K562 (cell line): ENCODE results near the gene SPON2. TPM values are rescaled to one million over a fixed set of nuclear protein-coding genes. Genes with fewer than 3 reads are reported as not detected.

Experiments used
- ATAC-seq: fragments of 200-7000 bp; cut with Tn5 transposase; 3 replicates; pipeline ENCODE4 v1.9.1; 2020; ENCODE audit warnings: moderate library complexity
- BruUV-seq: library from RNA; stranded (reverse); fragments of 400-500 nt; replicated peaks from 2 replicates; lab custom pipeline; 2021; lab: Mats Ljungman, UMichigan
- CTCF ChIA-PET: fragments of 300-600 bp; formaldehyde crosslinking; extraction: SDS; loops from one replicate; lab custom pipeline; 2021; ENCODE audit warnings: low intra/inter-chr PET ratio; lab: Yijun Ruan, JAX
- POLR2A ChIA-PET: fragments of 300-600, 350-650 bp; sonication (Branson Sonifier 250); formaldehyde crosslinking; extraction: SDS; loops from one replicate; lab custom pipeline; 2021; ENCODE audit warnings: antibody characterized with exemption, inconsistent platforms; lab: Yijun Ruan, JAX
- DNase-seq, 4 experiments: peaks; one replicate each; pipeline versions ENCODE4 v3.0.0 to v3.0.0-alpha.2; 2011 to 2018; ENCODE audit warnings: low spot score in 3 of 4, mixed read lengths in 3 of 4; ENCODE audit errors: extremely low read depth in 1 of 4
- FAIRE-seq: peaks from 2 replicates; lab custom pipeline; 2011; peaks lifted over from hg19 to GRCh38; lab: Jason Lieb, UNC
- H2AFZ ChIP-seq: 2 replicates; pipeline ENCODE4 v1.6.0; 2011; ENCODE audit warnings: low read depth, low read length, control low read depth, inconsistent platforms
- H3K27ac ChIP-seq: fragments of 200-600 bp; 3 replicates; pipeline ENCODE4 v1.8.0; 2011; ENCODE audit warnings: low read depth, mild to moderate bottlenecking, control low read depth, inconsistent platforms, low read length, moderate library complexity, mixed read lengths; ENCODE audit errors: extremely low read depth
- H3K27me3 ChIP-seq, 2 experiments: fragments of 300-600 bp in 1 of 2; 2 replicates in 1 of 2; 3 replicates in 1 of 2; pipeline versions ENCODE4 v1.6.0 to v1.8.0; 2011; ENCODE audit warnings: inconsistent platforms in 2 of 2, low read length in 2 of 2, mild to moderate bottlenecking in 1 of 2, mixed read lengths in 1 of 2, moderate library complexity in 1 of 2; ENCODE audit not compliant: control insufficient read depth in 2 of 2, insufficient read depth in 2 of 2
- H3K36me3 ChIP-seq: fragments of 300-600 bp; 3 replicates; pipeline ENCODE4 v1.8.0; 2011; ENCODE audit warnings: mild to moderate bottlenecking, low read length, inconsistent platforms; ENCODE audit not compliant: control insufficient read depth, insufficient read depth
- H3K4me1 ChIP-seq, 2 experiments: fragments of 200-600 bp in 1 of 2; replicated peaks in 1 of 2; 2 replicates in 1 of 2; 3 replicates in 1 of 2; pipeline versions ENCODE4 v1.5.1 to v1.8.0; 2011; ENCODE audit warnings: inconsistent platforms in 2 of 2, low read length in 2 of 2, mild to moderate bottlenecking in 1 of 2, mixed read lengths in 1 of 2, moderate library complexity in 1 of 2; ENCODE audit not compliant: control insufficient read depth in 2 of 2, insufficient read depth in 2 of 2
- H3K4me2 ChIP-seq: 2 replicates; pipeline ENCODE4 v1.6.1; 2011; ENCODE audit warnings: low read length, control low read depth, inconsistent platforms, mixed read lengths; ENCODE audit not compliant: insufficient read depth
- H3K4me3 ChIP-seq: fragments of 200-600 bp; sonication (generic), shearing (Covaris generic); 2 replicates; pipeline ENCODE4 v1.5.1; 2016; ENCODE audit warnings: control low read depth, inconsistent platforms
- H3K79me2 ChIP-seq: fragments of 200-600 bp; 3 replicates; pipeline ENCODE4 v1.8.0; 2011; ENCODE audit warnings: low read length, inconsistent platforms; ENCODE audit not compliant: control insufficient read depth, insufficient read depth
- H3K9ac ChIP-seq, 2 experiments: 2 replicates each; pipeline versions ENCODE4 v1.6.0 to v1.6.1; 2011; ENCODE audit warnings: low read depth in 2 of 2, low read length in 2 of 2, control low read depth in 1 of 2, inconsistent platforms in 1 of 2, mild to moderate bottlenecking in 1 of 2, mixed read lengths in 1 of 2; ENCODE audit not compliant: insufficient read depth in 1 of 2
- H3K9me1 ChIP-seq: one replicate; pipeline ENCODE4 v1.6.0; 2011; ENCODE audit warnings: inconsistent platforms, mild to moderate bottlenecking, low read length, moderate library complexity; ENCODE audit not compliant: control insufficient read depth, insufficient read depth
- H3K9me3 ChIP-seq: replicated peaks from 2 replicates; pipeline ENCODE4 v1.5.1; 2011; ENCODE audit warnings: low read depth, low read length, inconsistent platforms; ENCODE audit not compliant: control insufficient read depth, insufficient read depth
- H4K20me1 ChIP-seq: replicated peaks from 2 replicates; pipeline ENCODE4 v1.6.1; 2011; ENCODE audit warnings: low read length, inconsistent platforms, mixed read lengths; ENCODE audit not compliant: control insufficient read depth, insufficient read depth
- PTTG1 ChIP-seq: fragments of 450-650 bp; IDR thresholded peaks from 2 replicates; pipeline ENCODE4 v1.6.1; 2016; ENCODE audit warnings: low read depth, mild to moderate bottlenecking, missing genetic modification characterization, missing compliant biosample characterization
- WGBS: fragments of 100-300 bp; shearing (Covaris generic); methylation state at CpG from one replicate; pipeline ENCODE4 v1.1.6; 2016; ENCODE audit warnings: low coverage, mixed read lengths; ENCODE audit not compliant: insufficient coverage; ENCODE audit errors: missing lambda C conversion rate; 5-methylcytosine and 5-hydroxymethylcytosine counted together
- in situ Hi-C: fragments of 300-500 bp; cut with MboI; formaldehyde crosslinking; loops from 4 replicates; pipeline ENCODE4 v1.15.0; 2018; ENCODE audit warnings: inconsistent platforms, mixed read lengths
- intact Hi-C: fragments of 100-400 bp; cut with micrococcal nuclease; formaldehyde crosslinking; loops from 2 replicates; pipeline ENCODE4 v1.14.2; 2022
- polyA plus RNA-seq, 8 experiments: library from polyadenylated mRNA; depleted of rRNA in 4 of 8; stranded (reverse) in 5 of 8; unstranded in 3 of 8; fragments of >200 nt; fragmentation: Nextera tagmentation in 2 of 8; fragmentation: Illumina TruSeq in 1 of 8; extraction: Ambion mirVana in 2 of 8; extraction: Trizol in 1 of 8; gene quantifications; 2 replicates each; pipeline versions ENCODE4 v1.2.1 to v1.2.3, GENCODE V29; 2011 to 2014; ENCODE audit warnings: inconsistent platforms in 1 of 8, missing spikeins in 1 of 8
- total RNA-seq, 7 experiments: library from RNA; depleted of rRNA in 6 of 7; stranded (reverse); fragments of >200 nt in 6 of 7; fragmentation: Illumina TruSeq in 2 of 7; extraction: Trizol in 2 of 7; gene quantifications; 2 replicates each; pipeline versions ENCODE4 v1.2.1 to v1.2.3, GENCODE V29; 2011 to 2021; ENCODE audit warnings: low replicate concordance in 1 of 7
- TF ChIP-seq, protein P1 (sequence below): sonication (generic); formaldehyde crosslinking; IDR thresholded peaks from 2 replicates; pipeline ENCODE4 v1.8.1; 2023; ENCODE audit warnings: mild to moderate bottlenecking, missing genetic modification reagents

The SPON2 gene
- total and polyA plus RNA-seq, 9 of the 15 experiments (the other 6 are each of a cell fraction or from before 2014, with no cell fraction given), result 0.21 to 2.2 (median 0.83) TPM

DNA sequence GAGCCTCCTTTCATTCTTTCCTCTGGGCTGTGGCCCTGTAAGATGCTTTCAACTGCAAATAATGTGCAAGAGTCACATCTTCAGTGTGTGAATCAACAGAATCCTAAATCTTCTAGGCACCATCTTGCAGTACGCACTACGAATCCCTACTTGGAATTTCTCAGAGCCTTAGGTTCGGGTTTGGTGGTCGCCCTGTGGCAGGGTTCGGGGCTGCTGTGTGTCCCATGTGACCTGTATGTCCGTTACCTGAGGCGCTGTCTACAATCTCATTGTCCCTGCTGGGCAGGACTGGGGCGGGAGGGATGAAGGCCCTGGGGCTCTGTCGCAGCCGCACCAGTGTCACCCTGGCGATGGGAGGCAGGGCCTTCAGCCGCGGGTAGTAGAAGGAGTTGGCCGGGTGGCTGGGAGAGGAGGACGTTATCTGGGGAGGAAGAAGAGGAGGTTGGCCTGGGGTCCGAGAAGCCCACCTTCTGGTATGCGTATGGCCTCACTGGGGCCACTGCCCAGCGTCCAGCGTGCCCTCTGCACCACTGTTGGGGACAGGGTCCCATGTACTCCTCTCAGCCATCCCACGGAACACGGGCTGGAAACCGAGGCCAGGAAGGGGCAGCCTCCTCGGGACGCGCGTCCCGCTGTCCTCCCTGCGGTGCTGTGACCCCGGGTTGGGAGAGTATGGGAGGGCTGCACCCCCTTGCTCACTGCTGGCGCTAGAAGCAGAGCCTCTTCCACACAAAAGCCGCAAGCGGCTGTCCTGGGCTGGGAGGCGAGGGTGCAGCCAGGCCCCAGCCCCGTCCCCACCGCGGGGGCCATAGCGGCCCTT lies 2.0 kb downstream of the SPON2 start:
- no peaks in the 10 kb centered on the region for H3K79me2 ChIP-seq
- no TSS peak for BruUV-seq
- no peak for FAIRE-seq
- H3K9me3 ChIP-seq, result no peaks in the 10 kb centered on the region
- 67% methylated on average over 27 of the region's 37 CpGs for WGBS
- ChIA-PET CTCF (no interaction called here), POLR2A (interaction anchor here (0.6 kb wide), 1 partner anchor 9 kb away, joined by 3 read pairs; no protein-coding TSS in a partner anchor)
- no peak for TF ChIP-seq PTTG1
- TF ChIP-seq, protein P1, sequence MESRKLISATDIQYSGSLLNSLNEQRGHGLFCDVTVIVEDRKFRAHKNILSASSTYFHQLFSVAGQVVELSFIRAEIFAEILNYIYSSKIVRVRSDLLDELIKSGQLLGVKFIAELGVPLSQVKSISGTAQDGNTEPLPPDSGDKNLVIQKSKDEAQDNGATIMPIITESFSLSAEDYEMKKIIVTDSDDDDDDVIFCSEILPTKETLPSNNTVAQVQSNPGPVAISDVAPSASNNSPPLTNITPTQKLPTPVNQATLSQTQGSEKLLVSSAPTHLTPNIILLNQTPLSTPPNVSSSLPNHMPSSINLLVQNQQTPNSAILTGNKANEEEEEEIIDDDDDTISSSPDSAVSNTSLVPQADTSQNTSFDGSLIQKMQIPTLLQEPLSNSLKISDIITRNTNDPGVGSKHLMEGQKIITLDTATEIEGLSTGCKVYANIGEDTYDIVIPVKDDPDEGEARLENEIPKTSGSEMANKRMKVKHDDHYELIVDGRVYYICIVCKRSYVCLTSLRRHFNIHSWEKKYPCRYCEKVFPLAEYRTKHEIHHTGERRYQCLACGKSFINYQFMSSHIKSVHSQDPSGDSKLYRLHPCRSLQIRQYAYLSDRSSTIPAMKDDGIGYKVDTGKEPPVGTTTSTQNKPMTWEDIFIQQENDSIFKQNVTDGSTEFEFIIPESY (CRISPR knock-in tag), result peak; percentile 85; the same call in 1 of the 2 replicates
- H3K4me1 ChIP-seq, result peaks cover 5 to 61% of the 10 kb centered on the region in 2 experiments; a peak in 2 of 5 replicates
- H3K27me3 ChIP-seq, result no peaks in the 10 kb centered on the region; a peak in 1 of 5 replicates
- H3K4me3 ChIP-seq, result no peak overlapping the region
- H3K27ac ChIP-seq, result no peak overlapping the region
- in situ Hi-C loops (no loop called here), intact Hi-C loops (no loop called here)
- H4K20me1 ChIP-seq, result no peaks in the 10 kb centered on the region
- no peak for DNase-seq
- H3K9me1 ChIP-seq, result no peaks in the 10 kb centered on the region
- H3K4me2 ChIP-seq, result no peak overlapping the region
- ATAC-seq, result no peak
- H2AFZ ChIP-seq, result no peak overlapping the region
- no peak overlapping the region for H3K9ac ChIP-seq
- no peaks in the 10 kb centered on the region for H3K36me3 ChIP-seq
